Testis (tissue), 3 donors: Measurements from ENCODE around the gene ZFAND6. TPM values are rescaled to one million over a fixed set of nuclear protein-coding genes. Genes with fewer than 3 reads are reported as not detected.

Experiments used
- DNase-seq: peaks from one replicate; pipeline ENCODE4 v3.0.0-alpha.2; 2019
- H3K27ac ChIP-seq, 2 donors: fragments of 200-600 bp; sonication (generic); one replicate each; pipeline ENCODE4 v1.5.1; 2019
- H3K27me3 ChIP-seq: fragments of 200-600 bp; sonication (generic); one replicate; pipeline ENCODE4 v1.5.1; 2019
- H3K36me3 ChIP-seq: fragments of 200-600 bp; sonication (generic); one replicate; pipeline ENCODE4 v1.5.1; 2017; ENCODE audit warnings: low read depth; ENCODE audit errors: missing control alignments
- H3K4me1 ChIP-seq: fragments of 200-600 bp; sonication (generic); one replicate; pipeline ENCODE4 v1.5.1; 2019
- H3K4me3 ChIP-seq, 2 donors: fragments of 200-600 bp; sonication (generic); one replicate each; pipeline ENCODE4 v1.5.1; 2017 to 2019
- H3K9me3 ChIP-seq: fragments of 200-600 bp; sonication (generic); one replicate; pipeline ENCODE4 v1.5.1; 2017
- POLR2A ChIP-seq: fragments of 450-650 bp; IDR thresholded peaks from one replicate; pipeline ENCODE4 v1.6.1; 2017; ENCODE audit warnings: antibody characterized with exemption, mild to moderate bottlenecking, moderate library complexity
- WGBS, 2 donors: methylation state at CpG; one replicate each; pipeline ENCODE4 v1.1.5; 2018; 5-methylcytosine and 5-hydroxymethylcytosine counted together
- intact Hi-C: fragments of 100-400 bp; cut with DNase I; formaldehyde crosslinking; loops from one replicate; pipeline ENCODE4 v1.15.1; 2023; ENCODE audit warnings: low total_unique reads
- polyA plus RNA-seq: library from polyadenylated mRNA; stranded (reverse); fragments of 350-450 nt; fragmentation: Illumina TruSeq; extraction: RNeasy Lipid Tissue Mini Kit (QIAGEN cat#74804); gene quantifications from one replicate; pipeline ENCODE4 v1.2.3, GENCODE V29; 2014; ENCODE audit warnings: low read depth, low replicate concordance; ENCODE audit not compliant: insufficient read depth
- total RNA-seq, 2 donors: library from RNA; depleted of rRNA; stranded (reverse); fragments of >200 nt; gene quantifications; one replicate each; pipeline ENCODE4 v1.2.3, GENCODE V29; 2016
- TF ChIP-seq, protein P1 (sequence below), 3 experiments: fragments of 450-650 bp in 2 of 3; fragments of 200-600 bp in 1 of 3; sonication (generic) in 1 of 3; IDR thresholded peaks; one replicate each; pipeline ENCODE4 v1.5.1; 2016 to 2019; ENCODE audit warnings: antibody characterized with exemption in 3 of 3, mild to moderate bottlenecking in 2 of 3, moderate library complexity in 1 of 3

The ZFAND6 gene
- total and polyA plus RNA-seq, 3 donors from 2014 or later: 220 to 255 (median 251) TPM

DNA sequence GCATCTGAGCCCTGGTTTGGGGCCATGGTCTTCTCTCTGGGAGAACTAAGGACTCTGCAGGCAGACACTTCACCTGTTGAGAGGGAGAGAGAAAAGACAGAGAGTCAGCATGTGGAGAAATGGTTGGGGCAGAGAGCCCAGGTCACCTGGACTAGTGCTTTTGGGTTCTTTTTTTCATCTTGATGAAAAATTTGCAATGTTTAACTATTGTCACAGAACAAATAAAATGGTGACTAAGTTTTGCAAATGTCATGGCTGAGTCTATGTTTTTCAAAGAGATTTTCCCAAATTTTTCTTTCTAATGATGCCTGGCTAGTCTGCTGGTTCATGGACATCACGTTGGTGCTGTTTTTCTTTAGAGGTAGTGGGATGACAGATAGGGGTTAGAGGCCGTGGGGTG is 111.1 kb downstream of the ZFAND6 start:
- Histone ChIP-seq H3K27me3 (no peaks in the 10 kb centered on the region), H3K4me3 (no peak overlapping the region), H3K4me1 (peaks cover 12% of the 10 kb centered on the region), H3K27ac (no peak overlapping the region), H3K9me3 (no peaks in the 10 kb centered on the region), H3K36me3 (no peaks in the 10 kb centered on the region)
- DNase-seq: no peak
- 89 to 94% methylated on average over 2 of the region's 2 CpGs for WGBS, 2 donors
- TF ChIP-seq, protein P1, sequence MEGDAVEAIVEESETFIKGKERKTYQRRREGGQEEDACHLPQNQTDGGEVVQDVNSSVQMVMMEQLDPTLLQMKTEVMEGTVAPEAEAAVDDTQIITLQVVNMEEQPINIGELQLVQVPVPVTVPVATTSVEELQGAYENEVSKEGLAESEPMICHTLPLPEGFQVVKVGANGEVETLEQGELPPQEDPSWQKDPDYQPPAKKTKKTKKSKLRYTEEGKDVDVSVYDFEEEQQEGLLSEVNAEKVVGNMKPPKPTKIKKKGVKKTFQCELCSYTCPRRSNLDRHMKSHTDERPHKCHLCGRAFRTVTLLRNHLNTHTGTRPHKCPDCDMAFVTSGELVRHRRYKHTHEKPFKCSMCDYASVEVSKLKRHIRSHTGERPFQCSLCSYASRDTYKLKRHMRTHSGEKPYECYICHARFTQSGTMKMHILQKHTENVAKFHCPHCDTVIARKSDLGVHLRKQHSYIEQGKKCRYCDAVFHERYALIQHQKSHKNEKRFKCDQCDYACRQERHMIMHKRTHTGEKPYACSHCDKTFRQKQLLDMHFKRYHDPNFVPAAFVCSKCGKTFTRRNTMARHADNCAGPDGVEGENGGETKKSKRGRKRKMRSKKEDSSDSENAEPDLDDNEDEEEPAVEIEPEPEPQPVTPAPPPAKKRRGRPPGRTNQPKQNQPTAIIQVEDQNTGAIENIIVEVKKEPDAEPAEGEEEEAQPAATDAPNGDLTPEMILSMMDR (IDR thresholded peaks at IDR 0.05): no peak
- TF ChIP-seq POLR2A: no peak
- intact Hi-C loops: no loop called here

DNA sequence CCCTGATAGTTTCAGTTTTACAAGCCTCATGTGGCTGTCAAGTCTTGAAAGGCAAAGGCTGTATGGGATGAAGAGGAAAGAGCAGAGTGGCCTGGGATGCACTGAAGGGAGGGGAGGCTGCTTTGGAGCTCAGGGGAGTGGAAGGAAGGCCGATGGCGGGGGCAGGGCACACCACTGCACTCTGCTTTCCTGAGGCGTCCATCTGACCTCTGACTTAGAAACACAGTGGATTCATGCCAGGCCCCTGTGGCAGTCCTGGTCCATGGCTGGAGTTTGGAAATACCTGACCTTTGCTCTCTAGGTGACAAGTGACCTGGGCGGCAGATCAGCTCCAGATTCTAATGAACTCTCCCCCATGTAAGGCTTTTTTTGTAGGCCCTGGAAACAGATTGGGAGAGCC is 112.3 kb downstream of the ZFAND6 start:
- no peak overlapping the region for H3K4me3 ChIP-seq
- no peak for DNase-seq
- intact Hi-C loops: no loop called here
- H3K27me3 ChIP-seq: no peaks in the 10 kb centered on the region
- 86 to 93% methylated on average over 3 to 4 of the region's 4 CpGs for WGBS, 2 donors
- no peaks in the 10 kb centered on the region for H3K36me3 ChIP-seq
- H3K27ac ChIP-seq: no peak overlapping the region
- TF ChIP-seq, protein P1 (IDR thresholded peaks at IDR 0.05): no peak
- no peak for TF ChIP-seq POLR2A
- peaks cover 12% of the 10 kb centered on the region for H3K4me1 ChIP-seq
- no peaks in the 10 kb centered on the region for H3K9me3 ChIP-seq

DNA sequence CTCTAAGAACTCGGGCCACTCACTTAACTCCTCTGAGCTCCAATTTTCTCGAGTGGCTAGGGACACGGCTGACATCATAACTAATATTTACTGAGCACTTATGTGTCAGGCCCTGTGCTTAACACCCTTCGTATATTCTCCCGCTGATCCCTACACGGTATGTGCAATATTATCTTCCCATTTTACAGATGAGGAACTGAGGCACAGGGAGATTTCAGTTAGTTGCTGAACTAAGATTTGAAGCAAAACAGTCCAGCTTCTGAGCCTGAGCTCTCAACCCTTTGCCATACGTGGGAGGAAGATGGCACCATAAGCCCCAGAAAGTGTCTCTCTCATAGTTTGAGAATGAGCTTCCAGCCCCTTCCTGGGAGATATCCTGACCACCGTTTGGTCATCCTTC is 112.9 kb downstream of the ZFAND6 start:
- WGBS, 2 donors: 63 to 80% methylated on average over 8 of the region's 8 CpGs
- no peak for TF ChIP-seq POLR2A
- no peak for DNase-seq

DNA sequence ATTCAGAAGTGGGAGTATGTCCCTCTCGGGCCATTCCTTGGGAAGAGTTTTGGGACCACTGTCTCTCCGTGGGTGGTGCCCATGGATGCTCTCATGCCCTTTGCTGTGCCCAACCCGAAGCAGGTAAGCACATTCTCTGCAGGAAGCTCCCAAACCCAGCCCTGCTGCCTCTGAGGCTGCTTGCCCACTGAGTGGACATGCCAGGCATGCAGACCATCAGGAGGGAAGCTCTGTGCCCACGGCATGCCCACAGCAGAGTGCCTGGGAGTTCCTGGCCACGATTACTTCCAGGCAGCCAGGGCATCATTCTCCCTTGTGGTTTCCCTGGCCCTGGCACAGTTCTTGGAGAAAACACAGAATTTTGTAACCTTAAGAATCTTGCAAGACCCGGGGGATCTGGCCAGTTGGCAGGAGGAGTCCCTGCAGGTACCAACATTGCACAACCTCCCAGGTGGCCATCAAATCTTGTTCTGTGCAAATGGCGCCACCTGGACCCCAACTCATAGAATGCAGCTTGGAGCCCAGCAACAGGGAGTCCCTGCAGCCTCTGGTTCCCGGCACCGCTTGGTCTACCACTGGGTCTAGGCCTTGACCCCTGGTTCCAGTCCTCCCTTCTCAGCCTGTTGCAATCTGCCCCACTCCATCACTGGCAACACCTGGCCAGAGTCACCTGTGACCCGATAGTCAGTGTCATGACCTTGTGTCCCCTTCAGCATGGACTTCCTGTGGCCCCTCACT is 113.7 kb downstream of the ZFAND6 start:
- peaks cover 12% of the 10 kb centered on the region for H3K4me1 ChIP-seq
- H3K4me3 ChIP-seq: no peak overlapping the region
- H3K36me3 ChIP-seq: no peaks in the 10 kb centered on the region
- intact Hi-C loops: no loop called here
- no peak overlapping the region for H3K27ac ChIP-seq
- no peaks in the 10 kb centered on the region for H3K9me3 ChIP-seq
- H3K27me3 ChIP-seq: no peaks in the 10 kb centered on the region
- DNase-seq: peak; percentile 77
- 56 to 66% methylated on average over 8 to 10 of the region's 10 CpGs for WGBS, 2 donors
- TF ChIP-seq, protein P1 (IDR thresholded peaks at IDR 0.05): peak; percentile 18 to 46 (median 30)
- no peak for TF ChIP-seq POLR2A

More for the DNA sequence above, 112.9 kb downstream of the ZFAND6 start:
- Histone ChIP-seq H3K27ac (no peak overlapping the region), H3K9me3 (no peaks in the 10 kb centered on the region), H3K4me3 (no peak overlapping the region), H3K36me3 (no peaks in the 10 kb centered on the region), H3K4me1 (peaks cover 12% of the 10 kb centered on the region), H3K27me3 (no peaks in the 10 kb centered on the region)
- intact Hi-C loops: no loop called here

DNA sequence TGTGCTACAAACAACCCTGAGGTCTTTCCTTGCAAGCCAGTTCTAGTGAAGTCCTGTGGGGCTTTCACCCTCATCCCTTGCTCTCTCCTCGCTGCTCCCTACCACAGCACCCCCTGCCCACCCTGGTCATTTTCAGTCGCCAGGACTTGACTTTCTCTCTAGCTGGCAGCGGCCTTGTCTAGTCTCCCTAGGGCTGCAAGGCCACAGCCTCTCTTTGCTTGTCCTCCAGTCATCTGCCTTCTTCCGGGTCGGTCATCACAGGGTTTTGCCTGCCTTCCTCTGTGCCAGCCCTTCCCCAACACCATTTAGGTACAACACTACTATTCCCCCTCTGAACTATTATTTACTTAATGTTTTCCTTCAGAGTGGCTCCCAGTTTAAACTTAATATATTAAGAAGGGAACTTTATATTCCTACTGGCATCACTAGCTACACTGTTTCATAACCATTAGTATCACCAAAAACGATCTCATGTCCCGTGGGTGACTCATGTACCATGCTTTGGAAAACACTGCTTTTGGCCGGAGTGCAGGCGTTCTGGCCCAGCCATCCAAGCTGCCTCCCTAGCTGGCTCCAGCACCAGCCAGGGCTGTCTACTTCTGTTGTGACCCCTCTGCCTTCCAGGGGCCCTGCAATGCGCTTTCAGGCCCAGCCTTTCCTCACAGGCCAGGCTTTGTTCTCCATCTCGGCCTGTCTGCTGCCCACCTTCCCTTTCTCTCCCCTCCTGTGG is 114.7 kb downstream of the ZFAND6 start:
- 63 to 72% methylated on average over 11 of the region's 11 CpGs for WGBS, 2 donors
- H3K27ac ChIP-seq: peak overlapping the region; percentile 28 to 34
- no peaks in the 10 kb centered on the region for H3K27me3 ChIP-seq
- H3K4me3 ChIP-seq: no peak overlapping the region
- DNase-seq: peak; percentile 73
- H3K9me3 ChIP-seq: no peaks in the 10 kb centered on the region
- TF ChIP-seq POLR2A: no peak
- TF ChIP-seq, protein P1 (IDR thresholded peaks at IDR 0.05): no peak
- H3K4me1 ChIP-seq: peaks cover 12% of the 10 kb centered on the region
- H3K36me3 ChIP-seq: no peaks in the 10 kb centered on the region
- intact Hi-C loops: no loop called here
